Panc1 (cell line): ENCODE measurements around the gene TBC1D10A. TPM values are rescaled to one million over a fixed set of nuclear protein-coding genes. Genes with fewer than 3 reads are reported as not detected.

Source experiments
- ATAC-seq: fragments of 200-7000 bp; cut with Tn5 transposase; 2 replicates; pipeline ENCODE4 v1.9.1; 2020; ENCODE audit warnings: mild to moderate bottlenecking, moderate library complexity
- BruUV-seq: library from RNA; stranded (reverse); fragments of 400-500 nt; replicated peaks from 2 replicates; lab custom pipeline; 2021; lab: Mats Ljungman, UMichigan
- CTCF ChIA-PET: fragments of 300-600 bp; sonication (Branson Sonifier 250); formaldehyde crosslinking; loops from one replicate; lab custom pipeline; 2022; ENCODE audit warnings: antibody characterized with exemption; lab: Charles Lee
- POLR2A ChIA-PET: fragments of 300-600 bp; sonication (Branson Sonifier 250); formaldehyde crosslinking; loops from one replicate; lab custom pipeline; 2022; ENCODE audit warnings: antibody characterized with exemption; lab: Charles Lee
- DNase-seq: peaks from one replicate; pipeline ENCODE4 v3.0.0-alpha.2; 2010; ENCODE audit warnings: low read depth, low spot score
- H3K27ac ChIP-seq: 2 replicates; pipeline ENCODE4 v1.5.1; 2011; ENCODE audit warnings: mild to moderate bottlenecking, low read length, inconsistent platforms
- H3K27me3 ChIP-seq: fragments of 200-500 bp; sonication (Bioruptor generic); 2 replicates; pipeline ENCODE4 v1.6.0; 2014; ENCODE audit warnings: low read length, inconsistent platforms; ENCODE audit not compliant: control insufficient read depth, insufficient read depth
- H3K36me3 ChIP-seq: fragments of 200-500 bp; sonication (Bioruptor generic); 2 replicates; pipeline ENCODE4 v1.5.1; 2014; ENCODE audit warnings: inconsistent platforms, mild to moderate bottlenecking, low read length, moderate library complexity; ENCODE audit not compliant: control insufficient read depth, insufficient read depth
- H3K4me1 ChIP-seq: 2 replicates; pipeline ENCODE4 v1.5.1; 2011; ENCODE audit warnings: inconsistent platforms, mild to moderate bottlenecking, low read length, moderate library complexity; ENCODE audit not compliant: control insufficient read depth, insufficient read depth
- H3K4me3 ChIP-seq, 2 experiments: 2 replicates each; pipeline ENCODE4 v1.5.1; 2011 to 2012; ENCODE audit warnings: low read depth in 2 of 2, low read length in 2 of 2, mild to moderate bottlenecking in 2 of 2, inconsistent platforms in 1 of 2, moderate library complexity in 1 of 2
- H3K9me3 ChIP-seq: fragments of 200-500 bp; sonication (Bioruptor generic); 2 replicates; pipeline ENCODE4 v1.5.1; 2014; ENCODE audit warnings: low read depth, mild to moderate bottlenecking, inconsistent platforms, low read length, moderate library complexity; ENCODE audit not compliant: control insufficient read depth, insufficient read depth
- CTCF ChIP-seq: fragments of 450-650 bp; IDR thresholded peaks from 2 replicates; pipeline ENCODE4 v1.5.1; 2017; ENCODE audit warnings: mild to moderate bottlenecking
- POLR2AphosphoS5 ChIP-seq: IDR thresholded peaks from 2 replicates; pipeline ENCODE4 v1.6.1; 2012; ENCODE audit warnings: mild to moderate bottlenecking, low read depth, low read length, moderate library complexity
- REST ChIP-seq, 2 experiments: IDR thresholded peaks; 2 replicates each; pipeline ENCODE4 v1.6.1; 2011 to 2012; ENCODE audit warnings: low read depth in 2 of 2, control low read depth in 1 of 2, low read length in 1 of 2, mild to moderate bottlenecking in 1 of 2, moderate library complexity in 1 of 2; ENCODE audit not compliant: insufficient read depth in 1 of 2
- SIN3A ChIP-seq: IDR thresholded peaks from 2 replicates; pipeline ENCODE4 v1.6.1; 2012; ENCODE audit warnings: low read depth, mild to moderate bottlenecking, low read length, moderate library complexity, borderline replicate concordance; ENCODE audit not compliant: insufficient read depth
- TCF7L2 ChIP-seq: IDR thresholded peaks from 2 replicates; pipeline ENCODE4 v1.6.1; 2011; ENCODE audit warnings: mild to moderate bottlenecking, low read depth, low read length, inconsistent platforms
- in situ Hi-C: cut with HindIII; loops from 2 replicates; pipeline ENCODE4 v1.10.0; 2016; ENCODE audit warnings: low sequenced_read_pairs, low pct_unique_long_range_greater_than_20kb
- intact Hi-C: fragments of 100-400 bp; cut with micrococcal nuclease; formaldehyde crosslinking; loops from one replicate; pipeline ENCODE4 v1.10.0; 2022; ENCODE audit not compliant: unreplicated experiment
- total RNA-seq: library from RNA; stranded (reverse); gene quantifications from one replicate; pipeline ENCODE4 v1.2.1, GENCODE V29; 2021; ENCODE audit not compliant: unreplicated experiment

The TBC1D10A gene
- total RNA-seq, 1 experiment from 2014 or later = 14.9 TPM

GRCh38 chr22:30309951-30310741, 16.6 kb downstream of the TBC1D10A start:
- no peaks in the 10 kb centered on the region for H3K9me3 ChIP-seq
- no peak overlapping the region for H3K4me3 ChIP-seq
- CTCF ChIA-PET = no interaction called here
- in situ Hi-C loops = no loop called here
- ATAC-seq (no peak), DNase-seq (no peak)
- H3K36me3 ChIP-seq = no peaks in the 10 kb centered on the region
- intact Hi-C loops = no loop called here
- no peaks in the 10 kb centered on the region for H3K27me3 ChIP-seq
- no peak overlapping the region; the same call in 1 of the 2 replicates for H3K27ac ChIP-seq
- BruUV-seq = no TSS peak
- TF ChIP-seq POLR2AphosphoS5 = no peak
- no peak for TF ChIP-seq REST (IDR thresholded peaks at IDR 0.05; ENCODE audit: insufficient read depth in 1 of 2, low read depth in 2 of 2, low read length in 1 of 2)
- TF ChIP-seq SIN3A = no peak
- no peak for TF ChIP-seq TCF7L2
- TF ChIP-seq CTCF = no peak
- POLR2A ChIA-PET = no interaction called here
- H3K4me1 ChIP-seq = peaks cover 48% of the 10 kb centered on the region

GRCh38 chr22:30308518-30309230, 18.1 kb downstream of the TBC1D10A start:
- Histone ChIP-seq H3K27ac (no peak overlapping the region), H3K36me3 (no peaks in the 10 kb centered on the region), H3K27me3 (no peaks in the 10 kb centered on the region), H3K9me3 (no peaks in the 10 kb centered on the region), H3K4me1 (peaks cover 43% of the 10 kb centered on the region), H3K4me3 (no peak overlapping the region)
- no TSS peak for BruUV-seq
- ATAC-seq (no peak), DNase-seq (no peak)
- intact Hi-C loops = no loop called here
- CTCF ChIA-PET = interaction anchor here (0.6 kb wide), 1 partner anchor 825 kb away, joined by 3 read pairs; no protein-coding TSS in a partner anchor
- POLR2A ChIA-PET = interaction anchor here (0.6 kb wide), 1 partner anchor 40 kb away, joined by 3 read pairs; no protein-coding TSS in a partner anchor
- in situ Hi-C loops = no loop called here
- TF ChIP-seq REST (IDR thresholded peaks at IDR 0.05; ENCODE audit: insufficient read depth in 1 of 2, low read depth in 2 of 2, low read length in 1 of 2) = no peak
- no peak for TF ChIP-seq SIN3A
